Measurements from ENCODE around the gene OPRD1.
"Not testable (repeated sequence)": the region's sequence is repeated elsewhere in the genome, so short reads cannot be mapped to it uniquely, and the experiment has no call there.

The OPRD1 gene

DNA sequence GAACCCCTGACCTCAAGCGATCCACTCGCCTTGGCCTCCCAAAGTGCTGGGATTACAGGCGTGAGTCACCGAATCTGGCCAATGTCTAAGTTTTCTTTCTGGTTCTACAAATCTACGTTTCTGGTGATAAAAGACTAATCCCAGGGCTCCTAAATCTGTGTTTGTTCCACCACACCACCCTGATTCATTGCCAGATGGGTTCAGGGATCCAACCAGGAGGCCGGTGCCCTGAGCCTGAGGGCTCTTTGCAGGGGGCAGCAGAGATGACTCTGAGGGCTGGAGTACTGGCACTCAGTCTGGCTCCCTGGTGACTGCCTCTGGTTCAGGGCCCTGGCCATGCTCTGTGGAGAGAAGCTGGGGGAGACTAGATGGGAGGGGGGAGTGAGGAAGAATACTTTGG lies 10.5 kb upstream of the OPRD1 start:
- no peak for DNase-seq (ENCODE audit: low read depth)

DNA sequence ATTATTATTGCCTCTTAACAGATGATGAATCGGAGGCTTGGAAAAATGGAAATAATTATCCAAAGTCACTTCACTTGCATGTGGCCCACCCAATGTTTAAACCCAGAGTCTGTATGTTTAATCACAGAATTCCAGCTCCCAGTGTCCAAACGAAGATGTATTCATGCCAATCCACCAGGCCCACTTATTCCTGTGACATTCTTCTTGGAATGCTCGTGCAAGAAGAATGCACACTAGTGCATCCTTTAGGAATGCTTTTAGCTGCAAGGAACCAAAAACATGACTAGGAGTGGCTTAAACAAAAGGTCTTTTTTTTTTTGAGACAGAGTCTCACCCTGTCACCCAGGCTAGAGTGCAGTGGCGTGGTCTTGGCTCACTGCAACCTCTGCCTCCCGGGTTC lies 8.9 kb upstream of the OPRD1 start:
- DNase-seq (ENCODE audit: low read depth) = no peak

DNA sequence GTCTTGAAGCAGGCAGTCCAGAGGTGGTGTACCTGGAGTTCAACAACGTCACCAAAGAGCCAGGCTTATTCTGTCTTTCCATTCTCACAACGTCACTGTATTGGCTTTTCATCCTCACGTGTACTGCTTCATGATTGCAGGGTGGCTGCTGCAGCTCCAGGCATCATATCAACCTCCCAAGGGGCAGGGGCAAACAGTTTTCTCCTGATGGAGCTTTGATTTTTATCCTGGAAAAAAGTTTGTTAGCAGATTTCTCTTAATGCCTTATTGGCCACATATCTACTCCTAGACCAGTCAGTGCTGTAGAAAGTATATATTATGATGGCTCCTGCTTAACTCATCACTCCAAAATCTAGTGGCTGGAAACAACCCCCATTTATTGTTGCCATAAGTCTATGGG lies 8.3 kb upstream of the OPRD1 start:
- no peak for DNase-seq (ENCODE audit: low read depth)

DNA sequence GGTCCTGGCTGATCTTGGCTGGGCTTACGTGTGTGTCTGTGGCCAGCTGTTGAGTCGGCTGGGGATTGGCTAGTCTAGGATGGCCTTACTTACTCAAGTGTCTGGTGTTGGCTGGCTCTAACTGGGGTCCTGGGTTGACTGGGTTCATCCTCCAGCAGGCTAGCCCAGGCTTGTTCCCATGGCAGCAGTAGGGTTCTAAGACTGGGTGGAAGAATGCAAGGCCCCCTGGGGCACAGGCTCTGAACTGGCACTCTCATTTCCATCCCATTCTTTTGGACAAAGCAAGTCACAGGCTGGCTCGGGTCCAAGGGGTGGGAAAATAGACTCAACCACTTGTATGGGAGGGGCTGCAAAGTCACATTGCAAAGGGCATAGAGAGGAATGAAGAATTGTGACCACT lies 7.9 kb upstream of the OPRD1 start:
- no peak for DNase-seq (ENCODE audit: low read depth)

DNA sequence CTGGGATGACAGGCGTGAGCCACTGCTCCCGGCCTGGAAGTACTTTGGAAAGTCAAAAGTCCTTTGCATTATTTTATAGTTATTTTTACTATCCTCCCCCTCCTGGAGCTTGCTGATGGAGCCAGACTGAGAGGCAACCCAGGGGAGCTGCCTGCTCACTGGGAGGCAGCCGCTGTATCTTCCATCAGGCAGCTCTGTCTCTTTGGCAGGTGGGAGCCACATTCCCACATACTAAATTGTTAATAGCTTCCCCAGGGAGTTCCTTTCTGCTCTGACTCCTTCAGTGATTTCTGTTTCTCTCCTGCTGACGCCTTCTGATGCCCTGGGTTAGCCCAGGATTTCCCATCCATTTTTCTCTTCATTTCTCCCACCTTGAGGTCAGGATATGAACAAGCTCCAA lies 4.9 kb upstream of the OPRD1 start:
- DNase-seq (ENCODE audit: low read depth) = no peak

DNA sequence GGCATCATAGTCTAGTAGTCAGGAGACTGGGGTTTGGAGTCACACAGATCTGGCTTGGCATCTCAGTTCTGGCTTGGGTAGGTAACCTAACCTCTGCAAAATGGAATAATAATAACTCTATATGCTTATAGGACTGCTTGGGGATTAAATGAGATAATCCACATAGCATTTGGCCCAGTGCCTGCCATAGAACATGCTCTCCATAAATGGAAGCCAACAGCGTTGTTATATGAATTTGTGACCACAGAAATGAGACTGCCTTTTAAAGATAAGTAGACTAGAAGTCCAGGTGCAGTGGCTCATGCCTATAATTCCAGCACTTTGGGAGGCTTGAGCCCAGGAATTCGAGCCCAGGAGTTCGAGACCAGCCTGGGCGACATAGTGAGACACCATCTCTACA lies 4.0 kb upstream of the OPRD1 start:
- DNase-seq (ENCODE audit: low read depth) = no peak

DNA sequence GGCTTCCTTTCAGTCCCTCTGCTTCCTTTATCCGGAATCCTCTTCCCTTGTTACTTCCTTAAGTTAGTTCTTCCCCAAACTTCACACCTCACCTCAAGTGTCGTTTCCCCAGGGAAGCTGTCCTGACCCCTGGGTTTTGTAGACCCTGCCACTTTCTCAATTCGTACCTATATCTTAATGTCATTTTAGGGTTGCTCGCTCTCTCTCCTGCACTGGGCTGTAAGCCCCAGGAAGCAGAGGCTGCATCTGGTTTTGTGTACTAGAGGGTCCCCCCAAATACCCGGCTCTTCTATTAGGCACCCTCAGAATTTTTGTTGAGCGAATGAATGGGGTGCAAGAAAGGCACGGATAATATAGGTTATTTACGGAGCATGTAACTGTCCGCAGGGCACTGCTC lies 603 bp upstream of the OPRD1 start:
- no peak for DNase-seq (ENCODE audit: low read depth)

DNA sequence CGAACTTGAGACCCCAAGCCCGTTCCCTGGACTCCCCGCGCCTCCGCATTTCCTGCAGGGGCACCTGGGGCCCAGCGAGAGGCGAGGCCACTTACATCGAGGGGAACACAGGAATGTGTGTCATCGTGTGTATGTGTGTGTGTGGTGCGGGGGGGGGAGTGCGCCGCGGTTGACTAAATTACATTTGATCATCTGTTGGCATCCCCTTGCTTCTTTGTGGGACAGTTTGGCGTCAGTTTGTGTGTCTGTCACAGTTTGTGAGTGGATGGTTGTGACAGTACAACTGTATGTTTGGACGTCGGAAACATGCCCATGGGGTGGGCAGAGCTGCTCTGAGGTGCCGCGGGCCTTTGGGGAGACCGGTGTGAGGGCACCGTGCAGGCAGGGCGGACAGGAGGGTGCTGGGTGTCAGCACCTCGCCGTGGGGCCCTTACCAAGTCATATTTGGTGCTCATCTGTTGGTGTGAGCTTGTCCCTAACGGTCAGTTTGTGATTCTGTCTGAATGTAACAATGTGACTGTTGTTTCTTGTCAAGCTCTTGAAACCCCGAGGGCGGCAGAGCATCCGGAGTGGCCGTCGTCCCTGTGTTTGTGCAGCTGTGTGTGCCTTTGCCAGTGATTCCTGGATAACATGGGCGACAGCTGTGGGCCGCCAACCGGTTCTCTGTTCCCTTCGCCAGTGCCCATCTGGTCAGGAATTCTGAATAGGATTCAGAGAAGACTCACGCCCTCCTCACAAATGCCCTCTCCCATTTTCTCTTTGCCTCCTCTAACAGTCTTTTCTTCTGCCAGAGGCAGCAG lies 899 bp downstream of the OPRD1 start:
- DNase-seq (ENCODE audit: low read depth) = no peak

DNA sequence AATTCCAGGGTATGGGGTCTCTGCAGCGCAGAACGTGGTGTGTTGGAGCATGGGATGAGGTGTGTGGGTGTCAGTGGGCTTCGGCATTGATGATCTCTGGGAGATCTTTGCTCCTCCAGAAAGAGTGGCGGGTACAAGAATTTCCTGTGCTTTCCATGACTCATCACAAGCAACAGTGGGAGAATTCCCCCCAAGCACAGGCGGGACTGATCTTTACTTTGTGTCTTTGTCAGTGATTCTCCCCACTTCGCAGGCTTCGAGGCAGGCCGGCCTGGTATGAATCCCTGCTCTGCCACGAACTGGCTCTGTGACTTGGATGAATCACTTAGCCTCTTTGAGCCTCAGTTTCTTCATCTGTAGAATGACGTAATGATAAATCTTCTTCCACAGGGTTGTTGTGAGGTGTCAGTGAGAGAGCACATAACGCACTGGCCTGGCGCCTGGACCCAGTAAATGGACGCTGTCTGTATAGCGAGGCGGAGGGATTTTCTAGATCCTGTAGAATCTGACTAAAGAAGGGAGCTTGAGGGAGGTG lies 2.0 kb downstream of the OPRD1 start:
- no peak for DNase-seq (ENCODE audit: low read depth)

DNA sequence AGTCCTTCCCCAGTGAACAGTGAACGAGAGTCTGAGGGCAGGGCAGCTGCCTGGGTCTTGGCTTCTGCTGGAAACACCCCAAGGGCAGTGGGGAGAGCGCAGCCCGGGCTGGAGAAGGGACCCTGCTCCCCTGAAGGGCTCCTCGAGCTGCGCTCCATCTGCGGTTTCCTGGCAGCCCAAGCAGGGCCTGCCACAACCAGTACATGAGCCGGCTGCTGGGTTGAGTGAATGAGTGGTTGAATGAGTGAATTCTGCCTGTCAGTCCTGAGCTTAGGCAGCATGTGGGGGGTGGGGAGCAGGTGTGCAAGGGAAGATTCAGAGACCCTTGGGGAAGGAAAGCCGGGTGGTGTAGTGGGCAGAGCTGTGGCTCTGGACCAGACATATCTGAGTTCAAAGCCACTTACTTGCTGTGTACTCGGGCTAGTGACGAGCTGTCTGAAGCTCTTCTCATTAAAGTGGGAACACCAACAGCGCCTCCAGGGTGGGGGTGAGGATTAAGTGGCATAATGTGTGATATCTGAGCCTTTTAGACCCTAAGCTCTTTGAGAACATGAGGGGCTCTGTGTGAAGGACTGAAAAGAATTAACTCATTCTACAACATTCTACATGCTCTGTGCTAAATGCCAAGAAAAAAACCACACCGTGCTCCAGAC lies 3.7 kb downstream of the OPRD1 start:
- no peak for DNase-seq (ENCODE audit: low read depth)

DNA sequence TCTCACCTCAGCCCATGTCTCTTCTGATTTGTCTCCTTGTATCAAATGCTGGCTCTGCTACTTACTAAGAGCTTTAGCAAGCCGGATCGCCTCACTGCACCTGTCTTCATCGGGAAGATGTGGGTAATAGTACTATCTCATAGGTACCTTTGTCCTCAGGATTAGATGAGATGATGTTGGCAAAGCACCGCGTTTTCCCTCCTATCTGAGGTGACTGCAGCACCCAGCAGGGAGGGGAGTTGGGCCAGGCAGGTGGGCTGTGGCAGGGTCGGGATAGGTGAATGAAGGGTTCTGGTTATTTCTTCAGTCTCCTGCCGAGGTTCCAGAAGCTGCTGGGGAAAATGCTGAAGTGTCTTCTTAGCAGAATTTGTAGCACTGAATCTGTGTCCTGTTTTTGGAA lies 5.2 kb downstream of the OPRD1 start:
- no peak for DNase-seq (ENCODE audit: low read depth)

DNA sequence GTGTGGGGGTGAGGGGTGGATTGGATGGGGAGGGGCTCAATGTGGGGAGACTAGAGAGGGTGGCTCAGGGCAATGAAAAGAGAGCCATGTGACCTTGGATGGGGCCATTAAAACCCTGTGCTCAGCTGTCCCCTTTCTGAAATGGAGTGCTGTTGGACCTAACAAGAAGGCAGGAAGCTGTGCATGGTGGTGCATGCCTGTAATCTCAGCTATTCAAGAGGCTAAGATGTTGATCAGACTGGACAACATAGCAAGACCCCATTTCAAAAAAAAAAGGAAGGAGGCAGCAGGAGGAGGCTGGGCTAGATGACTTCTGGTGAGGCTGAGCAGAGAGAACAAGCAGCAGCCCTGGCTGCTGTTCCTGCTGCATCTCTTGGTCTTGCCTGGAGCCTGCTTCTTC lies 7.0 kb downstream of the OPRD1 start:
- no peak for DNase-seq (ENCODE audit: low read depth)

DNA sequence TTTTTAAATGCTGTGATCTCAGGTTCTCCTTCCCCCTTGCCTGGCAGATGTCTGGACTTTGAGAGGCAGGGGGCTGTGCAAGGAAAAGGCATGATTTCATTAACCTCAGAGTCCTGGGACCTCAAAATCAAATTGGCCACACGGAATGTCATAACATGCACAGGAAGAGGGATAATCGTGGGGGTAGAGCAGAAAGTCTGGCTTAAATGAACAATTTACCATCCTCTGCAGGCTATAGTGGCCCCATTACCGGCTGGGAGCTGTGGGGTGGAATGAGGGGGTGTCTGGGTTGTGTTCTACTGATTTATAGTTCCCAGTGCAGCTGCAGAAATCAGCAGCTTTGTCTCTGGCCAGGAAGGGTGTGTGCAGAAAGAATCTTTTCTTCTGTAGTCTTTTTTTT lies 10.8 kb downstream of the OPRD1 start:
- DNase-seq (ENCODE audit: low read depth) = no peak

DNA sequence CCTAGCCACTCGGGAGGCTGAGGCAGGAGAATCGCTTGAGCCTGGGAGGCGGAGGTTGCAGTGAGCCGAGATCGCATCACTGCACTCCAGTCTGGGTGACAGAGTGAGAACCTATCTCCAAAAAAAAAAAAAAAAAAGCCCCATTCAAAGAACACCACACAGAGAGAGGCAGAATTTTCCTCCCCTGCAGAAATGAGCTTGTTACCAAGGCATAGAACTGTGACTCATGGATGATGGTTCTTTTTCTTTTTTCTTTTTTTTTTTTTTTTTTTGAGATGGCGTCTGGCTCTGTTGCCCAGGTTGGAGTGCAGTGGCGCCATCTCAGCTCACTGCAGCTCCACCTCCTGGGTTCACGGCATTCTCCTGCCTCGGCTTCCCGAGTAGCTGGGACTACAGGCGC lies 12.1 kb downstream of the OPRD1 start:
- not testable (repeated sequence) for DNase-seq (ENCODE audit: low read depth)

DNA sequence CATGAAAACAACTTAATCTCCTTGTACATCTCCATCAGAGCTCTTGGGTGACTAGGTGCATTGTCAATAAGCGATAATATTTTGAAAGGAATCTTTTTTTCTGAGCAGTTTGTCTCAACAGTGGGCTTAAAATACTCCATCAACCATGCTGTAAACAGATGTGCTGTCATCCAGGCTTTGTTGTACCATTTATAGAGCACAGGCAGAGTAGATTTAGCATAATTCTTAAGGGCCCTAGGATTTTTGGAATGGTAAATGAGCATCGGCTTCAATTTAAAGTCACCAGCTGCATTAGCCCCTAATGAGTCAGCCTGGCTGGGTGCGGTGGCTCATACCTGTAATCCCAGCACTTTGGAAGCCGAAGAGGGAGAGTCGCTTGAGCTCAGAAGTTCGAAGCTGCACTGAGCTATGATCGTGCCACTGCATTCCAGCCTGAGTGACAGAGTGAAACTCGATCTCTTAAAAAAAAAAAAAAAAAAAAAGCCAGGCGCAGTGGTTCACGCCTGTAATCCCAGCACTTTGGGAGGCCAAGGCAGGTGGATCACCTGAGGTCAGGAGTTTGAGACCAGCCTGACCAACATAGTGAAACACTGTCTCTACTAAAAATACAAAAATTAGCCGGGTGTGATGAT lies 16.4 kb downstream of the OPRD1 start:
- DNase-seq (ENCODE audit: low read depth) = not testable (repeated sequence)

DNA sequence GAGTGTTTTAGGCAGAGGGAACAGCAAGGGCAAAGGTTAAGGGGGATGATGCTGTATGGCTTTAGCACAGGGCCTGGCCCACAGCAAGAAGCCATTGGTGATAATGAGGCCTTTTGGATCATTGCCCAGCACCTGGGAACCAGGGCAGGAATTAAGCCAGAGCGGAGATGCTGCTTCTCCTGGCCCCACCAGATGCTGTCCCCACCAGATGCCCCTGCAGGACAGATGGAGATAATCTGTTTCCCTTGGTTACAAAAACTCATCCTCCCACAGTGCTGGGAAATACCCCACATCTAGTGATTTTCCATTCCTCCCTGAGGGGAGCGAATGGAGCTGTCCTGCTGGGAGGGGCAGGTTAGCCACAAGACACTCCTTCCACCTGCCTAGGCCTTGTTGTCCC lies 18.8 kb downstream of the OPRD1 start:
- DNase-seq (ENCODE audit: low read depth) = no peak

DNA sequence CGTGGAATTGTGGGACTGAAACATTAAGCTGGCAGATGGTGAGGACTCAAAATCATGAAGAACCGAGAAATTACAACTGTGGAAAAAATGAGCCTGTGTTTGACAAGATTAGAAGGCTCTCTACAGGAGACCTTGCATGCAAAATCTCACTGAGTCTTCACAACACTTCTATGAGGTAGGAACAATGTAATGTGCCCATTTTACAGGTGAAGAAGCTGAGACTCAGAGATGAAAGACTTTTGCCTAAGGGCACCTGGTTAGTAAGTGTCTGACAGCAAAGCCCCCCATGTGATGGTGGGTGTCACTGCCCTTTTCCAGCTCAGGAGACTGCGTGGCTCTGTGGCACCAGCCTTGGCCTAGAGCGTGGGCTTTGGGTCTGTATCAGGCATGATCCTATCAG lies 21.0 kb downstream of the OPRD1 start:
- DNase-seq (ENCODE audit: low read depth) = no peak

DNA sequence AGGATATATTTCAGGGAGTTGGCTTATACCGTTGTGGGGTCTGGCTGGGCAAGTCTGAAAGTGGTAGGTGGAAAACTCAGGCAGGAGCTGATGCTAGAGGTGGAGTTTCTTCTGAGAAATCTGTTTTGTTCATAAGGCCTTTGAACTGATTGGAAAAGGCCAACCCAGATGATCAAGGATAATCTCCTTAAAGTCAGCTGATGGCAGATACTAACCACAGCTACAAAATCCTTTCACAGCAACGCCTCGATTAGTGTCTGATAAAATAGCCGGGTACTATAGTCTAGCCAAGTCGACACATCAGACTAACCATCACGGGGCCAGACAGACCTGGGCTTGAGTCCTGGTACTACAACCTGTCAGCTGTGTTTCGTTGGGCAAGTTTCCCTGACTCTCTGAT lies 21.4 kb downstream of the OPRD1 start:
- no peak for DNase-seq (ENCODE audit: low read depth)

DNA sequence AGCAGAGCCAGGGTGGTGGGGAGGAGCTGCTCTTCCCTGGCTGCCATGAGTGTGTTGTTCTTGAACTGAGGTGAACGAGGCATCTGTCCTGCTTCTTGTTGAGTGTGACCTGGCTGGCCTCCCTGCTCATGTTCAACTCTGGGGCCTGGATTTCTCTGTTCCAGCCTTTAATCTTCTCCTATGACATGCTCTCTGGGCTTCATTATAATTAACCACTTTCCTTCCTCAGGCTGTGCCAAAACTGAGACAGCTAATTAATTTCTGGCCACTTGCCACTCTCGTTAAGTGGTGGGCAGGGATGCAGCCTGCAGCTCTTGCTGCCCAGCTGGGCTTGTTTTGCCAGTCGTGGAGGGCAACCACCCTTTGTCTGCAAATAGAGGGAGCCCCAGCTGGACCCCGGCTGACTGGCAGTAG lies 23.3 kb downstream of the OPRD1 start:
- DNase-seq (ENCODE audit: low read depth) = no peak

DNA sequence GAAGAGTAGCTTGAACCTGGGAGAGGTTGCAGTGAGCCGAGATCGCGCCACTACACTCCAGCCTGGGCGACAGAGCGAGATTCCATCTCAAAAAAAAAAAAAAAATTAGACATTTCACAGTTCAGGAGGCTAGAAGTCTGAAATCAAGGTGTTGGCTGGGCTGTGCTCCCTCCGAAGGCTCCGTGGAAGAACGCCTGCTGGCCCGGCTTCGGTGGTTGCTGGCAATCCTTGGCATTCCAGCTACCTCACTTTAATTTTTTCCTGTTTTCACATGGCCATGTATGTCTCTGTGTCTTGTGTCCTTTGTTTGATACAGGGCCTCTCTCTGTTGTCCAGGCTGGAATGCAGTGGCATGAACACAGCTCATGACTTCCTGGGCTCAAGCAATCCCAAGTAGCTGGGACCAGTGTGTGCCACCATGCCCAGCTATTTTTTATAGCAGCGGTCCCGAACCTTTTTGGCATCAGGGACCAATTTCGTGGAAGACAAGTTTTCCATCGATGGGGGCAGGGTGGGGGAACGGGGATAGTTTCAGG lies 24.5 kb downstream of the OPRD1 start:
- no peak for DNase-seq (ENCODE audit: low read depth)

DNA sequence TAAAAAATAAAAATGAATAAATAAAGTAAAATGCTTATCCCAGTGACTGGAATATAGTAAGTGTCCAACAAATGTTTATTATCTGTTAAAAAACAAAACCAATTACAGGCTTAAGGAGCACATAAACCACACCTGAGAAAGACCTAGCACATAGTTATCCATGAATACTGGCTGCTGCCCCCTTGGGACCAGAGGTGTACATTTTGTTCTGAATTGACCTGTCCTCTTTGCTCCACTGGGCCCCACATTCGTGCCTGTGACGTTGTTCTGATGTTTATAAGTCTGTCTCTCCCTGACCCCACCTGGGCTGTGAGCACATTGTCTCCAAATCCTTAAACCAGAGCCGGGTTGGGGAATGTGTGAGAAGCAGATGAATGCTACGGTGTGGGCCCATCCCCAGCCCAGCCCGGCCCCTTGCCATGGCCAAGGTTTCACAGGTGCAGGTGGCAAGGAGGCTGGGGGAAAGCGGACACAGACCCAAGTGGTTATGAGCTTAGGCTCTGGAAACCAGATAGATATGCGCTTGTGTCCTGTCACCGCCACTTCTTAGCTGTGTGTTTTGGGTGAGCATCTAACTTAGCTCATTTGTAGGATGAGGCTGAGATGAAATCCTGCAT lies 29.1 kb downstream of the OPRD1 start:
- DNase-seq (ENCODE audit: low read depth) = no peak

DNA sequence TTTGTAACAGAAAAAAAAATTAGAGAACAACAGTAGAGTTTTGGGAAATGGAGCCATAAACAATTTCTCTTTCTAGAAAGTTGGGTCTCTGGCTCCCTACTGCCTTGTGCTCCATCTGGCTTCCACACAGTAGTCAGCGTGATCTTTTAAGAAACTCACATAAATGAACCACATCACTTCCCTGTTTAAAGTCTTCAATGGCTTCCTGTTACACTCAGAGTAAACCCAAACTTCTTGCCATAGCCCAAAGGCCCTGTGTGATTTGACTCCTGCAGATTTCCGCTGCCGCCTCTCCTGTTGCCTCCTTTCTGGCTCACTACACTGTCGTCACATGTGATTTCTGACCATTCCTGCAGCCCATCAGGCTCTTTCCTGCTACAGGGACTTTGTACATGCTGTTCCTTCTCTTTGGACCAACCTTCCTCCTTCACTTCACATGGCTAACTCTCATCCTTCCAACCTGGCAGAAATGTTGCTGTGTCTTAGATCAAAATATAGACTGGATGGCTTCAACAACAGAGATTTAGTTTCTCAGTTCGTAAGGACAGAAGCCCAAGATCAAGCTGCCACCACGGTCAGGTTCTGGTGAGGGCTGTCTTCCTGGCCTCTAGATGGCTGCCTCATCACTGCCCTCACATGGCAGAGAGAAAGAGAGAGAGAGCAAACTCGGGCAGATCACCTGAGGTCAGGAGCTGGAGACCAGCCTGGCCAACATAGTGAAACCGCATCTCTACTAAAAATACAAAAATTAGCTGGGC lies 34.0 kb downstream of the OPRD1 start:
- DNase-seq (ENCODE audit: low read depth) = no peak

Measured in fibroblast of gingiva (primary cell).